IMR-90 (cell line): ENCODE data around the gene MEST. TPM values are rescaled to one million over a fixed set of nuclear protein-coding genes. Genes with fewer than 3 reads are reported as not detected.

Source experiments
- ATAC-seq: fragments of 200-7000 bp; cut with Tn5 transposase; 2 replicates; pipeline ENCODE4 v1.9.1; 2020; ENCODE audit warnings: low read depth, mild to moderate bottlenecking, moderate library complexity
- BruUV-seq: library from RNA; stranded (reverse); fragments of 400-500 nt; replicated peaks from 2 replicates; lab custom pipeline; 2021; lab: Mats Ljungman, UMichigan
- CTCF ChIA-PET: fragments of 300-600 bp; formaldehyde crosslinking; extraction: SDS; loops from one replicate; lab custom pipeline; 2021; ENCODE audit warnings: antibody characterized with exemption; lab: Yijun Ruan, JAX
- POLR2A ChIA-PET: fragments of 300-600 bp; sonication (Branson Sonifier 250); formaldehyde crosslinking; loops from one replicate; lab custom pipeline; 2022; ENCODE audit warnings: antibody characterized with exemption; ENCODE audit not compliant: unreplicated experiment; lab: Charles Lee
- DNase-seq: peaks from one replicate; pipeline ENCODE4 v3.0.0; 2013
- H2AFZ ChIP-seq: replicated peaks from 2 replicates; pipeline ENCODE3; 2013; ENCODE audit warnings: low read length, mild to moderate bottlenecking; ENCODE audit not compliant: poor library complexity
- H2AK5ac ChIP-seq: 2 replicates; pipeline ENCODE4 v1.6.1; 2013; ENCODE audit warnings: low read depth, low read length, inconsistent platforms
- H2AK9ac ChIP-seq: replicated peaks from 2 replicates; pipeline ENCODE3; 2013; ENCODE audit warnings: mild to moderate bottlenecking, low read depth, low read length, moderate library complexity; ENCODE audit not compliant: poor library complexity
- H2BK120ac ChIP-seq: 2 replicates; pipeline ENCODE4 v1.6.1; 2013; ENCODE audit warnings: low read depth, low read length, inconsistent platforms
- H2BK15ac ChIP-seq: 3 replicates; pipeline ENCODE4 v1.6.1; 2013; ENCODE audit warnings: low read depth, low read length, inconsistent platforms
- H2BK20ac ChIP-seq: 2 replicates; pipeline ENCODE4 v1.6.1; 2013; ENCODE audit warnings: low read depth, mild to moderate bottlenecking, inconsistent platforms, low read length, moderate library complexity
- H2BK5ac ChIP-seq: 2 replicates; pipeline ENCODE4 v1.6.1; 2013; ENCODE audit warnings: mild to moderate bottlenecking, low read depth, low read length, inconsistent platforms; ENCODE audit not compliant: poor library complexity, severe bottlenecking
- H3K14ac ChIP-seq: replicated peaks from 2 replicates; pipeline ENCODE4 v1.6.1; 2013; ENCODE audit warnings: low read depth, low read length, inconsistent platforms
- H3K18ac ChIP-seq: 2 replicates; pipeline ENCODE4 v1.6.1; 2013; ENCODE audit warnings: low read depth, low read length, control low read depth
- H3K23ac ChIP-seq: 2 replicates; pipeline ENCODE4 v1.6.1; 2013; ENCODE audit warnings: low read depth, low read length, inconsistent platforms
- H3K27ac ChIP-seq: 2 replicates; pipeline ENCODE4 v1.5.1; 2013; ENCODE audit warnings: mild to moderate bottlenecking, control low read depth, low read length; ENCODE audit not compliant: insufficient read depth
- H3K27me3 ChIP-seq: 2 replicates; pipeline ENCODE4 v1.6.1; 2013; ENCODE audit warnings: low read length; ENCODE audit not compliant: control insufficient read depth, insufficient read depth
- H3K36me3 ChIP-seq: 2 replicates; pipeline ENCODE4 v1.6.1; 2013; ENCODE audit warnings: low read length, mixed read lengths; ENCODE audit not compliant: control insufficient read depth, insufficient read depth
- H3K4ac ChIP-seq: 2 replicates; pipeline ENCODE4 v1.6.1; 2013; ENCODE audit warnings: low read depth, low read length, inconsistent platforms
- H3K4me1 ChIP-seq: 2 replicates; pipeline ENCODE4 v1.6.1; 2013; ENCODE audit warnings: low read length, mixed read lengths; ENCODE audit not compliant: control insufficient read depth, insufficient read depth
- H3K4me2 ChIP-seq: 2 replicates; pipeline ENCODE4 v1.6.1; 2013; ENCODE audit warnings: low read depth, mild to moderate bottlenecking, control low read depth, low read length, moderate library complexity
- H3K4me3 ChIP-seq: 2 replicates; pipeline ENCODE4 v1.5.1; 2013; ENCODE audit warnings: low read depth, mild to moderate bottlenecking, control low read depth, low read length, moderate library complexity; ENCODE audit not compliant: insufficient read depth
- H3K56ac ChIP-seq: 2 replicates; pipeline ENCODE4 v1.6.1; 2013; ENCODE audit warnings: low read length, inconsistent platforms; ENCODE audit not compliant: insufficient read depth; ENCODE audit errors: extremely low read depth
- H3K79me1 ChIP-seq, 2 experiments: 2 replicates each; pipeline ENCODE4 v1.6.1; 2013; ENCODE audit warnings: low read length in 2 of 2, inconsistent platforms in 1 of 2, low read depth in 1 of 2
- H3K9ac ChIP-seq: 2 replicates; pipeline ENCODE4 v1.6.1; 2013; ENCODE audit warnings: low read depth, low read length, control low read depth
- H3K9me1 ChIP-seq: 2 replicates; pipeline ENCODE4 v1.6.1; 2013; ENCODE audit warnings: low read length, inconsistent platforms; ENCODE audit not compliant: insufficient read depth
- H3K9me3 ChIP-seq: 2 replicates; pipeline ENCODE4 v1.6.1; 2013; ENCODE audit warnings: low read length; ENCODE audit not compliant: control insufficient read depth, insufficient read depth
- H4K20me1 ChIP-seq: 2 replicates; pipeline ENCODE4 v1.6.1; 2013; ENCODE audit warnings: low read length, inconsistent platforms; ENCODE audit not compliant: insufficient read depth
- H4K5ac ChIP-seq: 2 replicates; pipeline ENCODE4 v1.6.1; 2013; ENCODE audit warnings: mild to moderate bottlenecking, low read depth, low read length, control low read depth
- H4K8ac ChIP-seq, 2 experiments: 2 replicates each; pipeline ENCODE4 v1.6.1; 2013; ENCODE audit warnings: low read depth in 2 of 2, low read length in 2 of 2, control low read depth in 1 of 2, inconsistent platforms in 1 of 2
- H4K91ac ChIP-seq: 2 replicates; pipeline ENCODE4 v1.6.1; 2013; ENCODE audit warnings: low read depth, low read length, inconsistent platforms; ENCODE audit not compliant: insufficient read depth
- BHLHE40 ChIP-seq: fragments of 150-350 bp; IDR thresholded peaks from 2 replicates; pipeline ENCODE4 v1.6.1; 2016; ENCODE audit warnings: mild to moderate bottlenecking, low read depth, low read length
- CEBPB ChIP-seq: IDR thresholded peaks from 2 replicates; pipeline ENCODE4 v1.6.1; 2012; ENCODE audit warnings: low read depth, low read length, improper control_type of control experiment
- CHD1 ChIP-seq: IDR thresholded peaks from 2 replicates; pipeline ENCODE4 v1.6.1; 2012; ENCODE audit warnings: low read depth, low read length, improper control_type of control experiment
- CTCF ChIP-seq: conservative IDR thresholded peaks from 2 replicates; pipeline ENCODE4 v1.5.1; 2012; ENCODE audit warnings: mild to moderate bottlenecking, low read depth, low read length, improper control_type of control experiment
- ELK1 ChIP-seq: fragments of 150-350 bp; IDR thresholded peaks from 2 replicates; pipeline ENCODE4 v1.6.1; 2016; ENCODE audit warnings: low read depth, mild to moderate bottlenecking, low read length, moderate library complexity, borderline replicate concordance
- FOS ChIP-seq: fragments of 150-350 bp; IDR thresholded peaks from 2 replicates; pipeline ENCODE4 v1.6.1; 2016; ENCODE audit warnings: low read depth, low read length
- MAFK ChIP-seq: IDR thresholded peaks from 2 replicates; pipeline ENCODE4 v1.6.1; 2012; ENCODE audit warnings: low read depth, low read length, improper control_type of control experiment
- MAZ ChIP-seq: IDR thresholded peaks from 2 replicates; pipeline ENCODE4 v1.6.1; 2012; ENCODE audit warnings: low read depth, mild to moderate bottlenecking, low read length, improper control_type of control experiment, moderate library complexity, borderline replicate concordance
- MXI1 ChIP-seq: IDR thresholded peaks from 2 replicates; pipeline ENCODE4 v1.6.1; 2012; ENCODE audit warnings: low read depth, mild to moderate bottlenecking, low read length, moderate library complexity, borderline replicate concordance
- NFE2L2 ChIP-seq: fragments of 150-350 bp; IDR thresholded peaks from 2 replicates; pipeline ENCODE4 v1.6.1; 2016; ENCODE audit warnings: low read depth, mild to moderate bottlenecking, low read length
- POLR2A ChIP-seq: IDR thresholded peaks from 2 replicates; pipeline ENCODE4 v1.6.1; 2012; ENCODE audit warnings: mild to moderate bottlenecking, low read depth, low read length
- RAD21 ChIP-seq: IDR thresholded peaks from 2 replicates; pipeline ENCODE4 v1.6.1; 2012; ENCODE audit warnings: low read length, improper control_type of control experiment
- RCOR1 ChIP-seq: IDR thresholded peaks from 2 replicates; pipeline ENCODE4 v1.6.1; 2012; ENCODE audit warnings: mild to moderate bottlenecking, low read length, improper control_type of control experiment; ENCODE audit not compliant: insufficient replicate concordance
- RFX5 ChIP-seq: IDR thresholded peaks from 2 replicates; pipeline ENCODE4 v1.8.0; 2012; ENCODE audit warnings: low read depth, mild to moderate bottlenecking, low read length, moderate library complexity
- SMC3 ChIP-seq: fragments of 150-350 bp; IDR thresholded peaks from 2 replicates; pipeline ENCODE4 v1.6.1; 2016; ENCODE audit warnings: low read depth, mild to moderate bottlenecking, antibody characterized with exemption, low read length, moderate library complexity
- USF2 ChIP-seq: fragments of 150-350 bp; IDR thresholded peaks from 2 replicates; pipeline ENCODE4 v1.6.1; 2017; ENCODE audit warnings: mild to moderate bottlenecking, antibody characterized with exemption, low read length, low read depth
- WGBS, 2 experiments: methylation state at CpG; one replicate each; pipeline versions ENCODE4 v1.1.5 to v1.1.7; 2013; ENCODE audit warnings: missing lambda C conversion rate in 2 of 2; ENCODE audit not compliant: insufficient read length in 1 of 2; ENCODE audit errors: extremely low coverage in 2 of 2; 5-methylcytosine and 5-hydroxymethylcytosine counted together
- dilution Hi-C: fragments of 300-500 bp; cut with HindIII; formaldehyde crosslinking; loops from one replicate; pipeline ENCODE4 v1.14.3; 2018; ENCODE audit warnings: low sequenced_read_pairs; ENCODE audit not compliant: unreplicated experiment
- in situ Hi-C: fragments of 300-500 bp; cut with MboI; formaldehyde crosslinking; loops from 3 replicates; pipeline ENCODE4 v1.14.3; 2019; ENCODE audit warnings: low sequenced_read_pairs, inconsistent platforms, mixed read lengths
- intact Hi-C: fragments of 100-400 bp; cut with micrococcal nuclease; formaldehyde crosslinking; loops from 2 replicates; pipeline ENCODE4 v1.10.0; 2022
- polyA plus RNA-seq, 3 experiments: library from polyadenylated mRNA; depleted of rRNA; stranded (reverse); fragments of >200 nt; gene quantifications; 2 replicates each; pipeline ENCODE4 v1.2.3, GENCODE V29; 2012; ENCODE audit warnings: low replicate concordance in 1 of 3
- total RNA-seq: library from RNA; depleted of rRNA; stranded (reverse); fragments of >200 nt; gene quantifications from 2 replicates; pipeline ENCODE4 v1.2.3, GENCODE V29; 2012

Gene MEST
- total and polyA plus RNA-seq, 2 of the 4 experiments (the other 2 are of a cell fraction) = 219 to 317 TPM

- H3K9ac ChIP-seq = no peak overlapping the region
- no peaks in the 10 kb centered on the region for H4K20me1 ChIP-seq
- H3K18ac ChIP-seq = no peak overlapping the region
- ChIA-PET CTCF (no interaction called here), POLR2A (no interaction called here)
- H2AK5ac ChIP-seq = no peak overlapping the region
- no TSS peak for BruUV-seq
- H3K14ac ChIP-seq = no peak overlapping the region
- H3K9me3 ChIP-seq = no peaks in the 10 kb centered on the region
- H4K91ac ChIP-seq = no peak overlapping the region
- 83% methylated on average over 1 of the region's 3 CpGs; no CpG with 5 or more reads in 1 of the 2 experiments for WGBS, 2 experiments
- H2BK5ac ChIP-seq = no peak overlapping the region
- ATAC-seq (no peak), DNase-seq (no peak)
- H3K27ac ChIP-seq = no peak overlapping the region
- H3K4me2 ChIP-seq = no peak overlapping the region
- H3K4me3 ChIP-seq = no peak overlapping the region
- H2BK20ac ChIP-seq = no peak overlapping the region
- H4K5ac ChIP-seq = no peak overlapping the region
- H2BK120ac ChIP-seq = no peak overlapping the region
- dilution Hi-C loops (no loop called here), in situ Hi-C loops (no loop called here), intact Hi-C loops (no loop called here)
- H3K23ac ChIP-seq = no peak overlapping the region
- no peak overlapping the region for H3K56ac ChIP-seq
- no peak overlapping the region for H4K8ac ChIP-seq
- H3K4me1 ChIP-seq = no peaks in the 10 kb centered on the region
- H3K27me3 ChIP-seq = no peaks in the 10 kb centered on the region
- no peak overlapping the region for H2AK9ac ChIP-seq
- no peak for TF ChIP-seq USF2
- TF ChIP-seq BHLHE40 = no peak
- no peak for TF ChIP-seq ELK1
- TF ChIP-seq RAD21 = no peak
- no peak for TF ChIP-seq RCOR1
- TF ChIP-seq FOS = no peak
- TF ChIP-seq POLR2A = no peak
- no peak for TF ChIP-seq NFE2L2
- no peak for TF ChIP-seq MAZ
- no peak for TF ChIP-seq CTCF
- TF ChIP-seq CHD1 = no peak
- TF ChIP-seq SMC3 = no peak
- no peak for TF ChIP-seq RFX5
- TF ChIP-seq CEBPB = no peak
- no peak for TF ChIP-seq MAFK
- TF ChIP-seq MXI1 = no peak
- no peak overlapping the region for H3K4ac ChIP-seq
- no peak overlapping the region for H2AFZ ChIP-seq
- H3K79me1 ChIP-seq = no peaks in the 10 kb centered on the region; a peak in 1 of 4 replicates
- no peak overlapping the region for H2BK15ac ChIP-seq
- H3K36me3 ChIP-seq = 0 out of 2 replicates have a peak, but pooled peaks cover 3% of the 10 kb centered on the region
- 0 out of 2 replicates have a peak, but pooled peaks cover 3% of the 10 kb centered on the region for H3K9me1 ChIP-seq
These were observed 62.6 kb downstream of the MEST start for GRCh38 chr7:130554481-130554880.
